D721Med (cell line): ENCODE data around the gene SPA17.

Experiments used
- DNase-seq: peaks from one replicate; pipeline ENCODE4 v3.0.0; 2011; ENCODE audit warnings: low spot score; ENCODE audit not compliant: insufficient read length
- FAIRE-seq: peaks from 2 replicates; lab custom pipeline; 2011; peaks lifted over from hg19 to GRCh38; lab: Jason Lieb, UNC
- CTCF ChIP-seq: IDR thresholded peaks from 2 replicates; pipeline ENCODE4 v1.5.1; 2012; ENCODE audit warnings: mild to moderate bottlenecking, control low read depth; ENCODE audit not compliant: insufficient read depth; ENCODE audit errors: missing control alignments

Gene SPA17

GRCh38 chr11:124693142-124693541, 19.4 kb downstream of the SPA17 start:
- FAIRE-seq: no peak
- DNase-seq: no peak
- no peak for TF ChIP-seq CTCF

GRCh38 chr11:124699547-124699946, 25.8 kb downstream of the SPA17 start:
- DNase-seq (no peak), FAIRE-seq (no peak)
- TF ChIP-seq CTCF: no peak

GRCh38 chr11:124700028-124700427, 26.3 kb downstream of the SPA17 start:
- FAIRE-seq: no peak
- no peak for TF ChIP-seq CTCF
- no peak for DNase-seq

GRCh38 chr11:124707829-124708228, 34.1 kb downstream of the SPA17 start:
- no peak for TF ChIP-seq CTCF
- FAIRE-seq (no peak), DNase-seq (no peak)

- FAIRE-seq: no peak
- no peak for DNase-seq
- no peak for TF ChIP-seq CTCF
These were observed 38.7 kb downstream of the SPA17 start for GRCh38 chr11:124712392-124712791.

- no peak for TF ChIP-seq CTCF
- FAIRE-seq: no peak
- no peak for DNase-seq
These were observed 42.9 kb downstream of the SPA17 start for GRCh38 chr11:124716591-124716990.

GRCh38 chr11:124717421-124717785, 43.7 kb downstream of the SPA17 start:
- DNase-seq (no peak), FAIRE-seq (no peak)
- no peak for TF ChIP-seq CTCF
